HG02970 (cell line): ENCODE measurements around the gene ANKRD11.

Experiments used
- ATAC-seq: cut with Tn5 transposase; IDR thresholded peaks from one replicate; pipeline ENCODE4 v1.9.1; 2021; ENCODE audit warnings: mild to moderate bottlenecking, moderate library complexity, moderate number of reproducible peaks; ENCODE audit not compliant: unreplicated experiment, low FRiP score

Gene ANKRD11

GRCh38 chr16:89232107-89232506, 258.3 kb downstream of the ANKRD11 start:
- ATAC-seq = no peak

- ATAC-seq = no peak
Measured at GRCh38 chr16:89230255-89230654, 260.1 kb downstream of the ANKRD11 start.

GRCh38 chr16:89224665-89225064, 265.7 kb downstream of the ANKRD11 start:
- no peak for ATAC-seq

- no peak for ATAC-seq
Measured at GRCh38 chr16:89222931-89223330, 267.4 kb downstream of the ANKRD11 start.

- no peak for ATAC-seq
Measured at GRCh38 chr16:89221604-89222003, 268.8 kb downstream of the ANKRD11 start.

- ATAC-seq = no peak
Measured at GRCh38 chr16:89219365-89219764, 271.0 kb downstream of the ANKRD11 start.
